Neural crest cell (in vitro differentiated cells): ENCODE data around the gene COA3. TPM values are rescaled to one million over a fixed set of nuclear protein-coding genes. Genes with fewer than 3 reads are reported as not detected.
A peak's percentile ranks its signal among the peaks of the same experiment; 100 is the strongest.

Experiments
- DNase-seq: peaks from one replicate; pipeline ENCODE4 v3.0.0; 2021; ENCODE audit warnings: low read depth, mixed read lengths, low spot score
- H3K27ac Mint-ChIP-seq: one replicate; pipeline ENCODE4 v1.8.0; 2021; ENCODE audit warnings: mild to moderate bottlenecking, mixed read lengths; ENCODE audit not compliant: unreplicated experiment
- H3K27me3 Mint-ChIP-seq: 2 replicates; pipeline ENCODE4 v1.8.0; 2021; ENCODE audit warnings: low read depth, mild to moderate bottlenecking, mixed read lengths
- H3K36me3 Mint-ChIP-seq: 2 replicates; pipeline ENCODE4 v1.8.0; 2021; ENCODE audit warnings: low read depth, mild to moderate bottlenecking, mixed read lengths
- H3K4me1 Mint-ChIP-seq: 2 replicates; pipeline ENCODE4 v1.8.0; 2021; ENCODE audit warnings: mixed read lengths
- H3K4me3 Mint-ChIP-seq: one replicate; pipeline ENCODE4 v1.8.0; 2021; ENCODE audit warnings: mild to moderate bottlenecking, mixed read lengths
- H3K9me3 Mint-ChIP-seq: 2 replicates; pipeline ENCODE4 v1.8.0; 2021; ENCODE audit warnings: mixed read lengths
- CTCF ChIP-seq: fragments of 200-600 bp; sonication (generic); conservative IDR thresholded peaks from 2 replicates; pipeline ENCODE4 v1.5.0; 2021; ENCODE audit warnings: antibody characterized with exemption, mild to moderate bottlenecking
- total RNA-seq: library from RNA; stranded (reverse); gene quantifications from 2 replicates; pipeline ENCODE4 v1.2.1, GENCODE V29; 2021

Gene COA3
- total RNA-seq, 1 donor from 2014 or later, result 92.7 TPM

GRCh38 chr17:42833767-42834422, 35.4 kb upstream of the COA3 start:
- Mint-ChIP-seq H3K36me3 (peaks cover 9% of the 10 kb centered on the region), H3K9me3 (no peaks in the 10 kb centered on the region), H3K4me1 (peaks cover 21% of the 10 kb centered on the region), H3K27me3 (peaks cover 5% of the 10 kb centered on the region), H3K4me3 (peak overlapping the region; percentile 97), H3K27ac (peak overlapping the region; percentile 89)
- DNase-seq, result no peak
- TF ChIP-seq CTCF, result no peak

- peaks cover 13% of the 10 kb centered on the region for H3K27me3 Mint-ChIP-seq
- H3K36me3 Mint-ChIP-seq, result peaks cover 7% of the 10 kb centered on the region
- H3K4me3 Mint-ChIP-seq, result peak within 1 kb of the TSS; percentile 97
- H3K27ac Mint-ChIP-seq, result peak within 1 kb of the TSS; percentile 99
- peak; percentile 81 for DNase-seq
- H3K4me1 Mint-ChIP-seq, result peaks cover 21% of the 10 kb centered on the region
- TF ChIP-seq CTCF, result no peak
- H3K9me3 Mint-ChIP-seq, result no peaks in the 10 kb centered on the region
Measured at GRCh38 chr17:42832934-42833766, 34.6 kb upstream of the COA3 start, which contains the start of gene PSME3. TSS of gene PSME3 (plus strand) at chr17:42833397. CDS start at chr17:42833632, 235 bp downstream.

- TF ChIP-seq CTCF, result no peak
- H3K27ac Mint-ChIP-seq, result peak overlapping the region; percentile 99
- peak overlapping the region; percentile 97 for H3K4me3 Mint-ChIP-seq
- no peaks in the 10 kb centered on the region for H3K9me3 Mint-ChIP-seq
- H3K36me3 Mint-ChIP-seq, result peaks cover 3% of the 10 kb centered on the region
- H3K27me3 Mint-ChIP-seq, result peaks cover 20% of the 10 kb centered on the region
- DNase-seq, result no peak
- peaks cover 21% of the 10 kb centered on the region for H3K4me1 Mint-ChIP-seq
Measured at GRCh38 chr17:42832213-42832933, 33.9 kb upstream of the COA3 start.

GRCh38 chr17:42830971-42831370, 32.5 kb upstream of the COA3 start:
- no peaks in the 10 kb centered on the region for H3K9me3 Mint-ChIP-seq
- no peak for TF ChIP-seq CTCF
- H3K4me1 Mint-ChIP-seq, result peaks cover 21% of the 10 kb centered on the region
- H3K36me3 Mint-ChIP-seq, result no peaks in the 10 kb centered on the region
- H3K27ac Mint-ChIP-seq, result no peak overlapping the region
- peaks cover 30% of the 10 kb centered on the region for H3K27me3 Mint-ChIP-seq
- peak overlapping the region; percentile 65 for H3K4me3 Mint-ChIP-seq
- DNase-seq, result no peak

GRCh38 chr17:42827472-42827871, 29.0 kb upstream of the COA3 start:
- TF ChIP-seq CTCF, result no peak
- Mint-ChIP-seq H3K27me3 (peaks cover 34% of the 10 kb centered on the region), H3K9me3 (no peaks in the 10 kb centered on the region), H3K27ac (no peak overlapping the region), H3K4me3 (peak overlapping the region; percentile 29), H3K36me3 (no peaks in the 10 kb centered on the region), H3K4me1 (peaks cover 19% of the 10 kb centered on the region)
- DNase-seq, result no peak
